IgD-negative memory B cell (primary cell): Measurements from ENCODE around the gene RGL1. TPM values are rescaled to one million over a fixed set of nuclear protein-coding genes. Genes with fewer than 3 reads are reported as not detected.

Experiments
- H3K27ac Mint-ChIP-seq, 3 donors: one replicate each; pipeline ENCODE4 v1.8.0; 2020 to 2022; ENCODE audit warnings: mild to moderate bottlenecking in 3 of 3, mixed read lengths in 3 of 3, moderate library complexity in 1 of 3
- H3K27me3 Mint-ChIP-seq: one replicate; pipeline ENCODE4 v1.8.0; 2021; ENCODE audit warnings: mixed read lengths
- H3K36me3 Mint-ChIP-seq: one replicate; pipeline ENCODE4 v1.8.0; 2020; ENCODE audit warnings: mild to moderate bottlenecking, mixed read lengths
- H3K4me1 Mint-ChIP-seq, 3 donors: one replicate each; pipeline ENCODE4 v1.8.0; 2020 to 2022; ENCODE audit warnings: mixed read lengths in 3 of 3, mild to moderate bottlenecking in 1 of 3
- H3K4me3 Mint-ChIP-seq, 4 donors: one replicate each; pipeline ENCODE4 v1.8.0; 2020 to 2022; ENCODE audit warnings: mild to moderate bottlenecking in 4 of 4, mixed read lengths in 4 of 4, moderate library complexity in 3 of 4
- H3K9me3 Mint-ChIP-seq, 3 donors: one replicate each; pipeline ENCODE4 v1.8.0; 2020 to 2021; ENCODE audit warnings: mixed read lengths in 3 of 3, mild to moderate bottlenecking in 1 of 3
- polyA plus RNA-seq: library from polyadenylated mRNA; unstranded; fragments of 300-500 nt; fragmentation: Illumina TruSeq; gene quantifications from one replicate; pipeline ENCODE4 v1.2.3, GENCODE V29; 2021

The RGL1 gene
- polyA plus RNA-seq, 1 donor from 2014 or later, result not detected

GRCh38 chr1:183914276-183914675 lies 109.4 kb downstream of the RGL1 start:
- no peaks in the 10 kb centered on the region for H3K27me3 Mint-ChIP-seq
- H3K9me3 Mint-ChIP-seq, result no peaks in the 10 kb centered on the region
- no peaks in the 10 kb centered on the region for H3K36me3 Mint-ChIP-seq
- H3K4me1 Mint-ChIP-seq, result peaks cover 21 to 33% (median 29%) of the 10 kb centered on the region in 3 donors
- no peak overlapping the region for H3K4me3 Mint-ChIP-seq
- no peak overlapping the region for H3K27ac Mint-ChIP-seq

- Mint-ChIP-seq H3K4me1 (peaks cover 21 to 33% (median 29%) of the 10 kb centered on the region in 3 donors), H3K4me3 (no peak overlapping the region), H3K36me3 (no peaks in the 10 kb centered on the region), H3K27ac (no peak overlapping the region), H3K9me3 (no peaks in the 10 kb centered on the region), H3K27me3 (no peaks in the 10 kb centered on the region)
Measured at GRCh38 chr1:183914891-183915290, 110.0 kb downstream of the RGL1 start.

GRCh38 chr1:183915625-183916510 lies 110.9 kb downstream of the RGL1 start:
- H3K9me3 Mint-ChIP-seq, result no peaks in the 10 kb centered on the region
- no peaks in the 10 kb centered on the region for H3K27me3 Mint-ChIP-seq
- H3K4me1 Mint-ChIP-seq, result peaks cover 19 to 26% (median 23%) of the 10 kb centered on the region in 3 donors
- no peak overlapping the region for H3K4me3 Mint-ChIP-seq
- peak overlapping the region in 1 of 3 donors; percentile 76 for H3K27ac Mint-ChIP-seq
- no peaks in the 10 kb centered on the region for H3K36me3 Mint-ChIP-seq

GRCh38 chr1:183916574-183916973 lies 111.7 kb downstream of the RGL1 start:
- peak overlapping the region in 1 of 3 donors; percentile 76 for H3K27ac Mint-ChIP-seq
- H3K4me1 Mint-ChIP-seq, result peaks cover 12 to 19% (median 16%) of the 10 kb centered on the region in 3 donors
- no peak overlapping the region for H3K4me3 Mint-ChIP-seq
- no peaks in the 10 kb centered on the region for H3K9me3 Mint-ChIP-seq
- no peaks in the 10 kb centered on the region for H3K36me3 Mint-ChIP-seq
- H3K27me3 Mint-ChIP-seq, result no peaks in the 10 kb centered on the region

GRCh38 chr1:183918589-183918988 lies 113.7 kb downstream of the RGL1 start:
- no peaks in the 10 kb centered on the region for H3K9me3 Mint-ChIP-seq
- H3K4me1 Mint-ChIP-seq, result peaks cover 3 to 6% (median 4%) of the 10 kb centered on the region in 3 donors
- H3K4me3 Mint-ChIP-seq, result no peak overlapping the region
- no peaks in the 10 kb centered on the region for H3K27me3 Mint-ChIP-seq
- no peak overlapping the region for H3K27ac Mint-ChIP-seq
- H3K36me3 Mint-ChIP-seq, result no peaks in the 10 kb centered on the region

GRCh38 chr1:183920651-183921050 lies 115.7 kb downstream of the RGL1 start:
- Mint-ChIP-seq H3K9me3 (no peaks in the 10 kb centered on the region), H3K27ac (no peak overlapping the region), H3K27me3 (no peaks in the 10 kb centered on the region), H3K4me3 (no peak overlapping the region), H3K4me1 (peaks cover 0 to 4% (median 3%) of the 10 kb centered on the region in 3 donors), H3K36me3 (no peaks in the 10 kb centered on the region)

- Mint-ChIP-seq H3K4me3 (no peak overlapping the region), H3K4me1 (no peaks in the 10 kb centered on the region), H3K36me3 (no peaks in the 10 kb centered on the region), H3K9me3 (no peaks in the 10 kb centered on the region), H3K27me3 (no peaks in the 10 kb centered on the region), H3K27ac (no peak overlapping the region)
Measured at GRCh38 chr1:183922197-183922596, 117.3 kb downstream of the RGL1 start.

- no peak overlapping the region for H3K27ac Mint-ChIP-seq
- no peaks in the 10 kb centered on the region for H3K36me3 Mint-ChIP-seq
- no peaks in the 10 kb centered on the region for H3K27me3 Mint-ChIP-seq
- no peaks in the 10 kb centered on the region for H3K9me3 Mint-ChIP-seq
- no peaks in the 10 kb centered on the region for H3K4me1 Mint-ChIP-seq
- H3K4me3 Mint-ChIP-seq, result no peak overlapping the region
Measured at GRCh38 chr1:183925947-183926346, 121.0 kb downstream of the RGL1 start.

GRCh38 chr1:183926983-183927382 lies 122.1 kb downstream of the RGL1 start:
- no peaks in the 10 kb centered on the region for H3K36me3 Mint-ChIP-seq
- H3K4me3 Mint-ChIP-seq, result no peak overlapping the region
- H3K27ac Mint-ChIP-seq, result no peak overlapping the region
- no peaks in the 10 kb centered on the region for H3K27me3 Mint-ChIP-seq
- no peaks in the 10 kb centered on the region for H3K9me3 Mint-ChIP-seq
- no peaks in the 10 kb centered on the region for H3K4me1 Mint-ChIP-seq

GRCh38 chr1:183931646-183932271 lies 126.8 kb downstream of the RGL1 start:
- peaks cover 2% of the 10 kb centered on the region for H3K36me3 Mint-ChIP-seq

GRCh38 chr1:183932412-183932811 lies 127.5 kb downstream of the RGL1 start:
- Mint-ChIP-seq H3K27me3 (no peaks in the 10 kb centered on the region), H3K4me3 (no peak overlapping the region), H3K9me3 (no peaks in the 10 kb centered on the region), H3K27ac (no peak overlapping the region), H3K36me3 (peaks cover 2% of the 10 kb centered on the region), H3K4me1 (no peaks in the 10 kb centered on the region)

More at GRCh38 chr1:183931646-183932271, 126.8 kb downstream of the RGL1 start:
- Mint-ChIP-seq H3K27ac (peak overlapping the region in 1 of 3 donors; percentile 13), H3K4me1 (no peaks in the 10 kb centered on the region), H3K27me3 (no peaks in the 10 kb centered on the region), H3K9me3 (no peaks in the 10 kb centered on the region), H3K4me3 (no peak overlapping the region)

GRCh38 chr1:183933528-183934179 lies 128.7 kb downstream of the RGL1 start:
- Mint-ChIP-seq H3K4me1 (no peaks in the 10 kb centered on the region), H3K27ac (no peak overlapping the region), H3K9me3 (no peaks in the 10 kb centered on the region)

GRCh38 chr1:183934314-183934713 lies 129.4 kb downstream of the RGL1 start:
- Mint-ChIP-seq H3K9me3 (no peaks in the 10 kb centered on the region), H3K4me1 (no peaks in the 10 kb centered on the region), H3K4me3 (no peak overlapping the region), H3K27me3 (no peaks in the 10 kb centered on the region), H3K36me3 (peaks cover 2% of the 10 kb centered on the region), H3K27ac (no peak overlapping the region)

More at GRCh38 chr1:183933528-183934179, 128.7 kb downstream of the RGL1 start:
- Mint-ChIP-seq H3K4me3 (no peak overlapping the region), H3K36me3 (peaks cover 2% of the 10 kb centered on the region), H3K27me3 (no peaks in the 10 kb centered on the region)

- Mint-ChIP-seq H3K4me1 (no peaks in the 10 kb centered on the region), H3K9me3 (no peaks in the 10 kb centered on the region), H3K27me3 (peaks cover 1% of the 10 kb centered on the region), H3K36me3 (peaks cover 2% of the 10 kb centered on the region), H3K4me3 (no peak overlapping the region), H3K27ac (no peak overlapping the region)
Measured at GRCh38 chr1:183936009-183936408, 131.1 kb downstream of the RGL1 start.

GRCh38 chr1:183936791-183937190 lies 131.9 kb downstream of the RGL1 start:
- Mint-ChIP-seq H3K36me3 (peaks cover 2% of the 10 kb centered on the region), H3K27me3 (peaks cover 5% of the 10 kb centered on the region), H3K27ac (no peak overlapping the region), H3K4me1 (no peaks in the 10 kb centered on the region), H3K9me3 (no peaks in the 10 kb centered on the region), H3K4me3 (no peak overlapping the region)
